IPS-18c (cell line): Measurements from ENCODE around the gene MICU2.
"Not testable (repeated sequence)": the region's sequence is repeated elsewhere in the genome, so short reads cannot be mapped to it uniquely, and the experiment has no call there.

Experiments
- H3K4me3 ChIP-seq: 2 replicates; pipeline ENCODE4 v1.7.0; 2013; ENCODE audit warnings: low read depth, mild to moderate bottlenecking, low read length, moderate library complexity; ENCODE audit not compliant: insufficient read depth
- H3K9me3 ChIP-seq: one replicate; pipeline ENCODE4 v1.6.1; 2013; ENCODE audit warnings: mild to moderate bottlenecking, low read length, moderate library complexity; ENCODE audit not compliant: control insufficient read depth, insufficient read depth

Gene MICU2

DNA sequence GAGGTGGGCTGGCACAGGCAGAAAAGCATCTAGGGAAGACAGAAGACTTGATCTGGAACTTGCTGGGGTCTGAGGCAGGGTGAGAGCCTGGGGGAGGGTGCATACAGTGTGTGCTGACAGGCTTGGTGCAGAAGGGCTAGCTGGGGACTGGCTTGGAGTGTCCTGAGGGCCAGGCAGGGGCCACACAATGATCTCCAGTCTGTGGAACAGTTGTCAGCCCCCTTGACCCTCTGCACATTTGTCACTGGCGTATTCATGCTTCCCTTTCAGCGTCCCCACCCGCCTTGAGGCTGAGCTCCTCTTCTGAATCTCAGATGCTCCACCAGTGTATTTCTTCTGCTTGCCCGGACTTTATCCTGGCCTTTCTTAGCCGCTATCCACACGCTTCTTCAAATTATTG is 2.8 kb upstream of the MICU2 start:
- Histone ChIP-seq H3K9me3 (no peaks in the 10 kb centered on the region), H3K4me3 (no peak overlapping the region)

- Histone ChIP-seq H3K9me3 (no peaks in the 10 kb centered on the region), H3K4me3 (no peak overlapping the region)
Measured at GRCh38 chr13:21606251-21606650, 2.3 kb upstream of the MICU2 start.

GRCh38 chr13:21596722-21597121 is 7.2 kb downstream of the MICU2 start:
- H3K9me3 ChIP-seq: no peaks in the 10 kb centered on the region
- no peak overlapping the region for H3K4me3 ChIP-seq

- Histone ChIP-seq H3K9me3 (no peaks in the 10 kb centered on the region), H3K4me3 (no peak overlapping the region)
Measured at GRCh38 chr13:21595546-21595822, 8.5 kb downstream of the MICU2 start.

DNA sequence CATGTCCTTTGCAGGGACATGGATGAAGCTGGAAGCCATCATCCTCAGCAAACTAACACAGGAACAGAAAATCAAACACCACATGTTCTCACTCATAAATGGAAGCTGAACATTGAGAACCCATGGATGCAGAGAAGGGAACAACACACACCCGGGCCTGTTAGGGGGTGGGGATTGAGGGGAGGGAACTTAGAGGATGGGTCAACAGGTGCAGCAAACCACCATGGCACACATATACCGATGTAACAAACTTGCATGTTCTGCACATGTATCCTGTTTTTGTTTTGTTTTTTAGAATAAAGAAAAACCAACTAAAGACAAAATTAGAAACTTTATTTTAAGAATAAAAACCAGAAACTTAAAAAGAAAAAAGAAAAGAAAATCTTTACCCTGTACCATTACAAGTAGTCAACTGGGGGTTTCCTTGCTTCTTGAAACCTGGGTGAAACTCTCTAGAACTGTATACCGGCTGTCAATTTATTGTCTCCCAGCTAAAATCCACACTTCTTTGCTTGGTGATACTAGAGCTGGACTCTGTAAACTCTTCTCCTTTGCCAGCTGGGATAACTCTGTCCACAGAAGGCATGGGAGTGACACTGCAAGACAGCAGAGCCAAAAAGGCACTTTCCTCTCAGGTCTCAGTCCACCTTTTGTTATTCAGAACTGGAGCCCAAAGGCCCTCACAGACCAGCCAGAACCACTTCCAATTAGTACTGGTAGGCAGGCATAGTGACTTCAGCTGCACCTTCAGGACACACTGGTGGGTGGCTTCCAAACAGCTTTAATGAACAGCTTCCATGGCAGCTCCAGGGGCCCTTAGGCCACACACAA is 9.0 kb downstream of the MICU2 start:
- no peaks in the 10 kb centered on the region for H3K9me3 ChIP-seq
- no peak overlapping the region for H3K4me3 ChIP-seq

GRCh38 chr13:21590665-21591456 is 13.1 kb downstream of the MICU2 start:
- H3K9me3 ChIP-seq, H3K4me3 ChIP-seq: not testable (repeated sequence)

- Histone ChIP-seq H3K9me3 (no peaks in the 10 kb centered on the region), H3K4me3 (no peak overlapping the region)
Measured at GRCh38 chr13:21590231-21590630, 13.7 kb downstream of the MICU2 start.

DNA sequence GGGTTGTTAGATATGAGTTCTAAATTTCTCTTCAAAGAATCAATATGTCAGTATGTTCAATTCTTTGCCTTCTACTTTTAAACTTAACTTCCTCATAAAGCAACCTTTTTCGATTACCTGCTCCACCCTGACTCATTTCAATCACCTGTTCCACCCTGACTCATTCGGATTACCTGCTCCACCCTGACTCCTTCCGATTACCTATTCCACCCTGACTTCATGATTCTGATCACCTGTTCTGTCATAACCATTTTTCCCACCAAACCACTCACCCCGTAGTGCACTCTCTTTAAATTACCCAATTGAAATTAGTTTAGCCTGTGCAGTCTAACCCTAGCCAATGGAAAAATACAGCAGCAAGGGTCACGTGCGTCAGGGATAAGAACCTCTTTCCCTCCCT is 14.5 kb downstream of the MICU2 start:
- H3K4me3 ChIP-seq, H3K9me3 ChIP-seq: not testable (repeated sequence)

DNA sequence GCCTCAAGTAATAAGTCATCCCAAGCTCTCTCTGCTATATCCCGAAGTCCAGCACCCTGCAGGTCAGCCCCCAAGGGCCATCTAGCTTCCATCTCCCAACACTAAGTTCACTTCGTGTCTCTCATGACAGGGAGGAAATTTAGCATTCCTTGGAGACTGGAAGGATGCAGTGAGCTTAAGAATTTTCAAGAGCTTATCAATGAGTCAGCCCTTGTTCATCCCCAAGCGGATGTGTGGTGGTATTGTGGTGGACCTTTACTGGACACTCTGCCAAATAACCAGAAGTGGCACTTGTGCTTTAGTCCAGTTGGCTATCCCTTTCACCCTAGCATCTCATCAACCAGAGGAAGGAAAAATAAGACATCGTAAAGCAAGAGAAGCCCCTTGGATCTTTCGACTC is 15.6 kb downstream of the MICU2 start:
- not testable (repeated sequence) for H3K9me3 ChIP-seq, H3K4me3 ChIP-seq

DNA sequence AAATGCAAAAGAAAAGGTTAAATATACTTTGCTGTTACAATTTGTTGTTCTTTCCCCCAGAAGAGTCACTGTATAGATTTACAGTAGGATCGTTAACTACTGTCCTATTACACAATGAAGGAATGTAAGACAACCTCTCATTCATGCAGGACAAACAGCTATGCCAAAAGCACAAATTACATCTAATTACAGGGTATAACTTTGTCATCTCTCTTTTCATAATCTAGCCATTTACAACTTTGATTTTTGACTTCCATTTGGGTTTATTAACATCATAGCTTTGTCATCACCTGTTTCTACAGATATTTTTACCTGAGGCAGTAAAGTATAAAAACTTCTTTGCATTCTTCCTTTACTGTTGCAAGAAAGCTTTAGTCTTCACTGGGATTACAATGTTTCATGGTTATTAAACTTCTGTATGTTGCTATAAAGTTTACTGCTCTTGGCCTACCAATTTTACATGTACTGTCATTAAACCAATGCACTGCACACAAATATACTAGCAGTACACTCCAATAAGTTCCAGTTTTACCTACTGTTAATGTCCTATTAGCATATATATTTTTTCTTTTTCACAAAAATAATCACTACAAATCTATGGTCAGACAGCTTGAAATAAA is 18.9 kb downstream of the MICU2 start:
- Histone ChIP-seq H3K9me3 (no peaks in the 10 kb centered on the region), H3K4me3 (no peak overlapping the region)

DNA sequence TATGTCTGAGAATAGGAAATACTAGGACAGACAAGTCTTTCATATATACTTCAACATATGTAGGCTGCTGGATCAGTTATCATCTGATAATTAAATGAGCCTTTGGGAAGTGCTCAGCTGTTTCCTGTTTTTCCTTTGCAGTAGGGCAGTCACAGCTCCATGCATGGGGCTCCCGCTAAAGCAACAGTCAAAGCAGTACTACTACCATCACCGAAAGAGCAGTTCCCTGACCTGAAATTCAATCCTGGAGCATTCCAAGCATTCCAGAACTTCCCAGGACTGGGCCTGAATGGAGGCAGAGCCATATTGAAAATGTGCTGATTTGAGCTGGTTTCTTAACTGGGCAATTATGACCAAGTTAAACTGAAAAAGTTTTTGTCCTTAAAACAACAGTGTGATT is 20.5 kb downstream of the MICU2 start:
- H3K4me3 ChIP-seq: no peak overlapping the region
- H3K9me3 ChIP-seq: no peaks in the 10 kb centered on the region

GRCh38 chr13:21580736-21581135 is 23.2 kb downstream of the MICU2 start:
- Histone ChIP-seq H3K4me3 (no peak overlapping the region), H3K9me3 (no peaks in the 10 kb centered on the region)

- Histone ChIP-seq H3K4me3 (no peak overlapping the region), H3K9me3 (no peaks in the 10 kb centered on the region)
Measured at GRCh38 chr13:21579754-21580316, 24.1 kb downstream of the MICU2 start.

- H3K4me3 ChIP-seq: no peak overlapping the region
- H3K9me3 ChIP-seq: no peaks in the 10 kb centered on the region
Measured at GRCh38 chr13:21578748-21579147, 25.2 kb downstream of the MICU2 start.

DNA sequence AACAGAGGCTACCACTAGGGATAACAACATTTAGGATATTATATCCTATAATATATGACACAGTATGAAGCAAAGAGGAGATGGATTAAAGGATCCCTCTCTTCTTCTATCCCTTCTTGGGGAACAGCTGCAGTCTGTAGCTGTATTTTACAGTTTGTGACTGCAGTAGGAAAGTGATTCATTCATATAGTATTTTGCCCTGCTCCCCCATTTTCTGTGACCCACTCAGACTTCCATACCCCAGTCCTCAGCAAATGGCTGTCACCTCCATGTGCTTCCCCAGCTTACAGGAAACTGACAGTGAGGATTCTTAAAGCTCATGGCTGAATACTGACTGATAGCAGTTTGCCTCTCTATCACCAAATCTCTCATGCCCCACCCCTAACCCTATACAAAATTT is 27.5 kb downstream of the MICU2 start:
- Histone ChIP-seq H3K4me3 (no peak overlapping the region), H3K9me3 (no peaks in the 10 kb centered on the region)

DNA sequence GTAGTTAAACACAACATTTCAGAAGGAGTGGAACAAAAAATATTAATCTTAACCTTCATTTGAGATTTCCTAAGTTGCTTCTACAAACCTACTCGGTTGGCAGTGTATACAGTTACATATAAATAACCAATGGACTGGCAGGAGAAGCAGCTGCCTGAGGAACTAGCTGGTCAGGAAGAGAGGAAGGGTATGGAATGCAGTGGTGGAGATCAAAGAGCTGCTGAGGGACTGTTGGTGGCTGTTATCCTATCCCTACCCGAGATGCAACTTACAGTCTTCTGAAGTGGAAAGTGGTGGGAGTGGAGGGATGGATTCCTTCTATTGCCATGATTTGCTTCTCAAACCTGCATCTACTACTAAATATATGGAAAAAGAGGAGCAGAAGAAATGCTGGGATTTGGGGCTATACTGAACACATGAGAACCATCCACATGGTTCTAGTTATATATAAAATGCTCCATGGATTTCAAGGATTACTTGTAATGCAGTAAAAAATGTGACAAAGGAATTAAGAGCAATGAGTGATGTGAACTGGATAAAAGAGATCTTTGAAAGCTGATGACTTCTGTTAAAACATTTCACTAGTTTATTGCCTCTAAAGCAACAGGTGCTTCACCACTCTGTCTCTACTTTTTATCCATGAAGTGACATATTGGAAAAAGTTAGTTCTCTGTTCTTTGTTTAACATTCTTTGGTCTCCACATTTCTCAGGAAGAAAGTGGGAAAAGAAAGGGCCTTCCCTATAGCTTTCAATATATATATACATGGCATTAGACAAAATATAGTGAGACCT is 29.9 kb downstream of the MICU2 start:
- Histone ChIP-seq H3K9me3 (no peaks in the 10 kb centered on the region), H3K4me3 (no peak overlapping the region)

GRCh38 chr13:21569686-21570085 is 34.3 kb downstream of the MICU2 start:
- Histone ChIP-seq H3K4me3 (no peak overlapping the region), H3K9me3 (no peaks in the 10 kb centered on the region)
